GM06990 (cell line): ENCODE results near the gene AHNAK.
"Not testable (repeated sequence)": the region's sequence is repeated elsewhere in the genome, so short reads cannot be mapped to it uniquely, and the experiment has no call there.

Experiments
- DNase-seq: peaks from one replicate; pipeline ENCODE4 v3.0.0-alpha.2; 2011; ENCODE audit not compliant: insufficient read length; ENCODE audit errors: extremely low read depth
- H3K27me3 ChIP-seq: replicated peaks from 2 replicates; pipeline ENCODE4 v1.6.0; 2011; ENCODE audit warnings: low read length; ENCODE audit not compliant: control insufficient read depth, insufficient read depth
- H3K36me3 ChIP-seq: 2 replicates; pipeline ENCODE4 v1.5.1; 2011; ENCODE audit warnings: low read length; ENCODE audit not compliant: control insufficient read depth, insufficient read depth
- H3K4me3 ChIP-seq: replicated peaks from 2 replicates; pipeline ENCODE4 v1.5.1; 2011; ENCODE audit warnings: low read depth, mild to moderate bottlenecking, control low read depth, low read length
- TF ChIP-seq, protein P1 (sequence below): IDR thresholded peaks from 2 replicates; pipeline ENCODE4 v1.5.1; 2011; ENCODE audit warnings: low read length, control low read depth, mild to moderate bottlenecking, inconsistent platforms; ENCODE audit not compliant: insufficient read depth, poor library complexity, severe bottlenecking

The AHNAK gene

DNA sequence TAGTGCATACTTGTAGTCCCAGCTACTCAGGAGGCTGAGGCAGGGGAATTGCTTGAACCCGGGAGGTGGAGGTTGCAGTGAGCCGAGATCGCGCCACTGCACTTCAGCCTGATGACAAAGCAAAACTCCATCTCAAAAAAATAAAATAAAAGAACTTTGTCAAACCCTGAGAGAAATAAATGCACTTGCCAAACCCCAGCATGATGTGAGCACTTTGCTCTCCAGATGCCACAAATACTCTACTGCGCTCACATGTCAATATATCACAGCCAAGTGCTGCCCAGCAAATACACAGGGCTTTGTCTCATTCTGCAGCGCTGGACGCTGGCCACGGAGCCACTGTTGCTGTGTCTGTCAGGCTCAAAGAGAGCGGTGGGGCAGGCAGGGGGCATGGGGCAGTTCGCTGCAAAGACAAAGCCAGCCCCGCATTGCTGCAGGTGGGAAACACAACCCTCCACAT lies 45.1 kb downstream of the AHNAK start:
- Histone ChIP-seq H3K36me3 (no peaks in the 10 kb centered on the region), H3K4me3 (no peak overlapping the region), H3K27me3 (no peaks in the 10 kb centered on the region; the same call in 1 of the 2 replicates)
- TF ChIP-seq, protein P1, sequence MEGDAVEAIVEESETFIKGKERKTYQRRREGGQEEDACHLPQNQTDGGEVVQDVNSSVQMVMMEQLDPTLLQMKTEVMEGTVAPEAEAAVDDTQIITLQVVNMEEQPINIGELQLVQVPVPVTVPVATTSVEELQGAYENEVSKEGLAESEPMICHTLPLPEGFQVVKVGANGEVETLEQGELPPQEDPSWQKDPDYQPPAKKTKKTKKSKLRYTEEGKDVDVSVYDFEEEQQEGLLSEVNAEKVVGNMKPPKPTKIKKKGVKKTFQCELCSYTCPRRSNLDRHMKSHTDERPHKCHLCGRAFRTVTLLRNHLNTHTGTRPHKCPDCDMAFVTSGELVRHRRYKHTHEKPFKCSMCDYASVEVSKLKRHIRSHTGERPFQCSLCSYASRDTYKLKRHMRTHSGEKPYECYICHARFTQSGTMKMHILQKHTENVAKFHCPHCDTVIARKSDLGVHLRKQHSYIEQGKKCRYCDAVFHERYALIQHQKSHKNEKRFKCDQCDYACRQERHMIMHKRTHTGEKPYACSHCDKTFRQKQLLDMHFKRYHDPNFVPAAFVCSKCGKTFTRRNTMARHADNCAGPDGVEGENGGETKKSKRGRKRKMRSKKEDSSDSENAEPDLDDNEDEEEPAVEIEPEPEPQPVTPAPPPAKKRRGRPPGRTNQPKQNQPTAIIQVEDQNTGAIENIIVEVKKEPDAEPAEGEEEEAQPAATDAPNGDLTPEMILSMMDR: no peak
- no peak for DNase-seq

DNA sequence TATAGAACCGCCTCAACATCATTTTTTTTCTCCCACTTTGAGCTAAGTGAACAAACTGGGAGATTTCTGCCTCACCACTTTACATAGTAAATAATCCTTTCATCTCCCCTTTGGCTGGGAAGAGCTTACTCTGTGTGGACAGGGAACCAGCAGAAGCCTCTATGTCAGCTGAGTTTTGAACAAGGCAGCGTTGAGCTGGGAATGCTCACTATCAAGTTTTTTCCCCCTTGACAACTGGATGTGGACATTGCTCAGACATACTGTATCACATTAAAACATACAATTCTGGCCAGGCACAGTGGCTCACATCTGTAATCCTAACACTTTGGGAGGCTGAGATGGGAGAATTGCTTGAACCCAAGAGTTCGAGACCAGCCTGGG lies 46.0 kb downstream of the AHNAK start:
- DNase-seq: no peak
- TF ChIP-seq, protein P1: no peak
- Histone ChIP-seq H3K4me3 (no peak overlapping the region), H3K36me3 (no peaks in the 10 kb centered on the region), H3K27me3 (no peaks in the 10 kb centered on the region; the same call in 1 of the 2 replicates)

DNA sequence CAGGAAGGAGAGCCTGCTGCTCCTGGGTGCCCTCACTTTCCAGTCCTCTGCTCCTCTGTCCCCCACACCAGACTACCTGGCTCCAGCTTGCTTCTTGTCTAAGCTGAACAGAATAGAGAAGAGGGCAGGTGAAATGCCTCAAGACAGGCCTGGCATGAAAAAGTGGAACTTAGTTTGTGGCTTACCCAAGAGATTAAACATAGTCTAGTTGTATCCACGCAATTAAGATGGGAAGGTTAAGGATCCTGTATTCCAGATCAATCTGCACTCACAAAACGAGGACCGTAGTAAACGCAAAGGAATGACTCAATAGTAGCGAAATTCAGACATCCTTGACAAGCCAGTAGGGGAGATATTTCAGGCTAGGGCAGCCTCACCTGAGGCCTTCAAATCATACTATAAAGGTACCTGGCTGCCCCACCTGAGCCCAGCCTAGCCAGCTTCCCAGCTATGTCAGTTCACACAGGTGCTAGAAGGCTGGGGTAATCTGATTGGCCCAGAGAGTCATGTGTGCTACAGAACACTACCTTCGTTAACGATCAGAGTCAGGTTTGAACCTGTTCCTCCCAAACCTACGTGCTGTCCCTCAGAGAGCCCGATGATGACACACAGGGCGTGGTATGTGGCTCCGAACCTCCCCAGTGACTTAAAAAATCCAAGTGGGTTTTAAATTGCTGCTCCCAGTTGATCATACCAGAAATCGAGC lies 46.5 kb downstream of the AHNAK start:
- DNase-seq: no peak

DNA sequence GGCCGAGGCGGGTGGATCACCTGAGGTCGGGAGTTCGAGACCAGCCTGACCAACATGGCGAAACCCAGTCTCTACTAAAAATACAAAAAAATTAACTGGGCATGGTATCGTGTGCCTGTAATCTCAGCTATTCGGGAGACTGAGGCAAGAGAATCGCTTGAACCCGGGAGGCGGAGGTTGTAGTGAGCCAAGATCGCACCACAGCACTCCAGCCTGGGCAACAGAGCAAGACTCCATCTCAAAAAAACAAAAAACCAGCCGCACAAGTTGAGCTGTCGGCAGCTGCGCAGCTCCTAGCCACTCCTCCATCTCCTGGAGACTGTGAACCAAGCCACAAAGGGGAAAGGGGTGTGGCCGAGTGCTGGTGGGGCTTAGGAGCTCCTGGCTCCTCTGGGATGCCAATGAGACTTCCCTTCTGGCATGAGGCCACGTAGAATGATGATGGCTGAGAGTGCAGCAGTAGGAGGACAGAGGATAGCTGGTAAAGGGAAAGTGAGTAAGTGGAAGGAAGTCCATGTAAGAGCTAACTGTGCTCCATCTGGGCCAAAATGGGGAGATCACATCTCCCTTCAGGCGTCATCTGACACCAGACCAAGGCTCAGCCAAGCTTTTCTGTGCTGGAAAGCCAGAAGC lies 47.2 kb downstream of the AHNAK start:
- DNase-seq: not testable (repeated sequence)

More for the DNA sequence above, 46.5 kb downstream of the AHNAK start:
- no peaks in the 10 kb centered on the region; the same call in 1 of the 2 replicates for H3K27me3 ChIP-seq
- TF ChIP-seq, protein P1: no peak
- H3K4me3 ChIP-seq: no peak overlapping the region
- H3K36me3 ChIP-seq: no peaks in the 10 kb centered on the region

DNA sequence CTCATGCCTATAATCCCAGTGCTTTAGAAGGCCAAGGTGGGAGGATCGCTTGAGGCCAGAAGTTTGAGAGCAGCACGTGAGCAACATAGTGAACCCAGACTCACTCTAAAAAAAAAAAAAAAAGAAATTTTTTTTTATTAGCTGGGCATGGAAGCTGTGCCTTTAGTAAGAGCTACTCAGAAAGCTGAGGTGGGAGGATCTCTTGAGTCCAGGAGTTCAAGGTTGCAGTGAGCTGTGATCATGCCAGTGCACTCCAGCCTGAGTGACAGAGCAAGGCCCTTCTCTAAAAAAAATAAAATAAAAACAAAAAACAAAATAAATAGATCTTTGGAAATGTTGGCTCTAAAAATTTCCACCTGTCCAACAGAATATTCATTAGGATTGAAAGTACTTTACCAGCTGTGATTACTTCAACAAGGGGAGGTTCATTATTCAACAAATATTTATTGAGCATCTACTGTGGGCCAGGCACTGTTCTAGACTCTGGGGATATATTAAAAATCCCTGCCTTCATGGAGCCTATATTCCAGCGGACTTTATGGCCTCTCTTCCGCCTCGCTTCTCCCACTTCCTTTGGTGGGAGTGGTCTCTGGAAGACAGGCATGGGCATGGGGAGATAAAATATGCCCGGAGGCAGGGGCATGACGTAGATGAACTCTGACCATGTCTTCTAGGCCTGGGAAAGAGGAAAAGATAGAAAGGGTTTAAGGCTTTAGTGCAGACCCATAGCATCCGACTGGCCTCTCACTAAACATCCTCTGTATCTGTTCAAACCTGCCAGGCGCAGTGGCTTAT lies 47.9 kb downstream of the AHNAK start:
- Histone ChIP-seq H3K36me3 (no peaks in the 10 kb centered on the region), H3K4me3 (no peak overlapping the region), H3K27me3 (no peaks in the 10 kb centered on the region; the same call in 1 of the 2 replicates)
- no peak for DNase-seq
- TF ChIP-seq, protein P1: no peak

More for the DNA sequence above, 47.2 kb downstream of the AHNAK start:
- not testable (repeated sequence) for H3K4me3 ChIP-seq, H3K27me3 ChIP-seq, H3K36me3 ChIP-seq

DNA sequence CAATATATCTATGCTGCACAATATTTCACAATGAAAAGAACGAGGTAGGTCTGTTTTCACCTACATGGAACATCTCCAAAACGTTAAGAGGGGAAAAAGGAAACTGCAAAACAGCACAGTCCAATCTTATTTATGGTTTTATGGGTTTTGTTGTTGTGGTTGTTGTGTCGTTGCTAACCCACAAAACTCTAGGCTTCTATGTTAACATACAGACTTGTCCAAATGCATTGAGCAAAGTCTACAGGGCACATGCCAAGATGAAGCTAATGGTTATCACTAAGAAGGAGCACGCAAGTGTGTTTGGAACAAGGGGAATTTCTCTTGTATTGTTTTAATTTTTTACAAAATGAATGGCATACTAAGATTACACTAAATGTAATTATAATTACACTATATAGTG lies 48.6 kb downstream of the AHNAK start:
- DNase-seq: no peak
- TF ChIP-seq, protein P1: no peak
- Histone ChIP-seq H3K4me3 (no peak overlapping the region), H3K27me3 (no peaks in the 10 kb centered on the region; the same call in 1 of the 2 replicates), H3K36me3 (no peaks in the 10 kb centered on the region)
